ENCODE measurements around the gene SIX5. TPM values are rescaled to one million over a fixed set of nuclear protein-coding genes. Genes with fewer than 3 reads are reported as not detected.
A peak's percentile ranks its signal among the peaks of the same experiment; 100 is the strongest.

SIX5 gene
- total RNA-seq, 1 experiment from 2014 or later, result 9.3 TPM

DNA sequence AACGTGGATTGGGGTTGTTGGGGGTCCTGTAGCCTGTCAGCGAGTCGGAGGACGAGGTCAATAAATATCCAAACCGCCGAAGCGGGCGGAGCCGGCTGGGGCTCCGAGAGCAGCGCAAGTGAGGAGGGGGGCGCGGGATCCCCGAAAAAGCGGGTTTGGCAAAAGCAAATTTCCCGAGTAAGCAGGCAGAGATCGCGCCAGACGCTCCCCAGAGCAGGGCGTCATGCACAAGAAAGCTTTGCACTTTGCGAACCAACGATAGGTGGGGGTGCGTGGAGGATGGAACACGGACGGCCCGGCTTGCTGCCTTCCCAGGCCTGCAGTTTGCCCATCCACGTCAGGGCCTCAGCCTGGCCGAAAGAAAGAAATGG is 754 bp upstream of the SIX5 start:
- Histone ChIP-seq H3K4me1 (ENCODE audit: insufficient read depth, low read length) (peaks cover 29% of the 10 kb centered on the region; the same call in 1 of the 2 replicates), H3K79me2 (ENCODE audit: low read length) (no peaks in the 10 kb centered on the region), H3K27me3 (ENCODE audit: low read length) (no peaks in the 10 kb centered on the region), H3K4me2 (ENCODE audit: low read length) (peak overlapping the region; percentile 96), H3K4me3 (ENCODE audit: low read length) (peak overlapping the region; percentile 72), H4K20me1 (ENCODE audit: low read length) (no peaks in the 10 kb centered on the region), H3K9ac (ENCODE audit: low read length) (peak overlapping the region; percentile 33; the same call in 1 of the 2 replicates), H3K36me3 (ENCODE audit: low read depth, low read length) (no peaks in the 10 kb centered on the region), H3K9me3 (ENCODE audit: low read length) (no peaks in the 10 kb centered on the region), H3F3A (ENCODE audit: low read length, unreplicated experiment) (no peaks in the 10 kb centered on the region), H2AFZ (ENCODE audit: low read length) (peak overlapping the region; percentile 37; the same call in 1 of the 2 replicates), H3K27ac (ENCODE audit: low read length) (no peak overlapping the region), H3K9me2 (replicated peaks; ENCODE audit: low read length) (no peaks in the 10 kb centered on the region)
- CTCF ChIA-PET, result interaction anchor here (0.8 to 2.4 kb wide), 5 partner anchors 9 to 94 kb away, joined by 3 to 19 read pairs (median 8); partner anchors contain the start of gene QPCTL
- DNase-seq (no peak), ATAC-seq (no peak)
- TF ChIP-seq EZH2 (IDR thresholded peaks at IDR 0.05; ENCODE audit: low read length, unreplicated experiment) (no peak), EZH2phosphoT487 (IDR thresholded peaks at IDR 0.05; ENCODE audit: borderline replicate concordance, low read length) (no peak)
- TF ChIP-seq, protein P1, sequence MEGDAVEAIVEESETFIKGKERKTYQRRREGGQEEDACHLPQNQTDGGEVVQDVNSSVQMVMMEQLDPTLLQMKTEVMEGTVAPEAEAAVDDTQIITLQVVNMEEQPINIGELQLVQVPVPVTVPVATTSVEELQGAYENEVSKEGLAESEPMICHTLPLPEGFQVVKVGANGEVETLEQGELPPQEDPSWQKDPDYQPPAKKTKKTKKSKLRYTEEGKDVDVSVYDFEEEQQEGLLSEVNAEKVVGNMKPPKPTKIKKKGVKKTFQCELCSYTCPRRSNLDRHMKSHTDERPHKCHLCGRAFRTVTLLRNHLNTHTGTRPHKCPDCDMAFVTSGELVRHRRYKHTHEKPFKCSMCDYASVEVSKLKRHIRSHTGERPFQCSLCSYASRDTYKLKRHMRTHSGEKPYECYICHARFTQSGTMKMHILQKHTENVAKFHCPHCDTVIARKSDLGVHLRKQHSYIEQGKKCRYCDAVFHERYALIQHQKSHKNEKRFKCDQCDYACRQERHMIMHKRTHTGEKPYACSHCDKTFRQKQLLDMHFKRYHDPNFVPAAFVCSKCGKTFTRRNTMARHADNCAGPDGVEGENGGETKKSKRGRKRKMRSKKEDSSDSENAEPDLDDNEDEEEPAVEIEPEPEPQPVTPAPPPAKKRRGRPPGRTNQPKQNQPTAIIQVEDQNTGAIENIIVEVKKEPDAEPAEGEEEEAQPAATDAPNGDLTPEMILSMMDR (conservative IDR thresholded peaks at IDR 0.05; ENCODE audit: low read depth, low read length), result no peak
- intact Hi-C loops (cut with micrococcal nuclease), result loop anchor here (1.0 kb wide), 3 partner anchors 29 to 78 kb away; partner anchors contain the start of gene QPCTL
- POLR2A ChIA-PET (ENCODE audit: unreplicated experiment), result interaction anchor here (0.6 to 2.1 kb wide), 6 partner anchors 23 to 78 kb away, joined by 3 to 21 read pairs (median 10); partner anchors contain the start of genes DMWD, FBXO46, QPCTL and SNRPD2
- BruUV-seq (replicated peaks), result TSS peak; percentile 60

DNA sequence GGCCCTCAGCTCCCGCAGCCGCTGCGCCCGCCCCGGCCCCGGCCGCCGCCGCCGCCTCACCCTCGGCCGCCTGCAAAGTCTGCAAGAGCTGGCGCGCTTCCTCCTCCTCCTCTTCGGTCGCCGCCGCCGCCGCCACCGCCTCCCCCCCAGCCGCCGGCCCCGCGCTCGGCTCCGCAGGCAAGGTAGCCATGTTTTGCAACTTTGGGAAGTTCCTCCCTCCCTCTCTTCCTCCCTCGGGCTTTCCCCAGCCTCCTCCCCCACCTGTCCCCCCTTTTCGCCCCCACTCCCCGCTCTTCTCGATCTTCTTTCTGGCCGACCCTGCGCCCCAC is 433 bp downstream of the SIX5 start:
- Histone ChIP-seq H3K36me3 (ENCODE audit: low read depth, low read length) (no peaks in the 10 kb centered on the region), H3K4me2 (ENCODE audit: low read length) (peak overlapping the region; percentile 95), H3K9me2 (replicated peaks; ENCODE audit: low read length) (no peaks in the 10 kb centered on the region), H3K4me3 (ENCODE audit: low read length) (peak overlapping the region; percentile 97), H3F3A (ENCODE audit: low read length, unreplicated experiment) (no peaks in the 10 kb centered on the region), H4K20me1 (ENCODE audit: low read length) (no peaks in the 10 kb centered on the region), H3K79me2 (ENCODE audit: low read length) (no peaks in the 10 kb centered on the region), H2AFZ (ENCODE audit: low read length) (peak overlapping the region; percentile 97), H3K27ac (ENCODE audit: low read length) (peak overlapping the region; percentile 69), H3K4me1 (ENCODE audit: insufficient read depth, low read length) (peaks cover 29% of the 10 kb centered on the region; the same call in 1 of the 2 replicates), H3K9me3 (ENCODE audit: low read length) (no peaks in the 10 kb centered on the region), H3K9ac (ENCODE audit: low read length) (peak overlapping the region; percentile 74), H3K27me3 (ENCODE audit: low read length) (no peaks in the 10 kb centered on the region)
- ChIA-PET CTCF (interaction anchor here (0.9 to 1.7 kb wide), 3 partner anchors 13 to 48 kb away, joined by 4 to 11 read pairs (median 5); no protein-coding TSS in a partner anchor), POLR2A (ENCODE audit: unreplicated experiment) (interaction anchor here (0.8 to 2.1 kb wide), 2 partner anchors 14 to 51 kb away, joined by 21 to 39 read pairs; partner anchors contain the start of gene DMPK)
- TF ChIP-seq EZH2 (IDR thresholded peaks at IDR 0.05; ENCODE audit: low read length, unreplicated experiment), result no peak
- TF ChIP-seq, protein P1 (conservative IDR thresholded peaks at IDR 0.05; ENCODE audit: low read depth, low read length), result no peak
- TF ChIP-seq EZH2phosphoT487 (IDR thresholded peaks at IDR 0.05; ENCODE audit: borderline replicate concordance, low read length), result no peak
- intact Hi-C loops (cut with micrococcal nuclease), result no loop called here
- ATAC-seq, result no peak
- no TSS peak for BruUV-seq (replicated peaks)
- no peak for DNase-seq
